ENCODE results near the gene DUS1L.

DUS1L gene

GRCh38 chr17:82076018-82076784 lies 10.6 kb upstream of the DUS1L start:
- DNase-seq: no peak

- no peak for DNase-seq
Measured at GRCh38 chr17:82073446-82073845, 7.8 kb upstream of the DUS1L start.

- no peak for DNase-seq
Measured at GRCh38 chr17:82072827-82073226, 7.2 kb upstream of the DUS1L start.

GRCh38 chr17:82070611-82071010 lies 5.0 kb upstream of the DUS1L start:
- DNase-seq: no peak

- no peak for DNase-seq
Measured at GRCh38 chr17:82065193-82065637, 389 bp downstream of the DUS1L start.

- peak; percentile 39 for DNase-seq
Measured at GRCh38 chr17:82064433-82065192, 991 bp downstream of the DUS1L start.

GRCh38 chr17:82063424-82064415 lies 1.9 kb downstream of the DUS1L start:
- DNase-seq: no peak

- DNase-seq: no peak
Measured at GRCh38 chr17:82062984-82063368, 2.6 kb downstream of the DUS1L start.

- DNase-seq: no peak
Measured at GRCh38 chr17:82062076-82062983, 3.3 kb downstream of the DUS1L start.

GRCh38 chr17:82061047-82061925 lies 4.3 kb downstream of the DUS1L start:
- no peak for DNase-seq

GRCh38 chr17:82060614-82061013 lies 5.0 kb downstream of the DUS1L start:
- no peak for DNase-seq

- no peak for DNase-seq
Measured at GRCh38 chr17:82060001-82060380, 5.6 kb downstream of the DUS1L start.

- DNase-seq: no peak
Measured at GRCh38 chr17:82059272-82060000, 6.2 kb downstream of the DUS1L start.

GRCh38 chr17:82058855-82059249 lies 6.8 kb downstream of the DUS1L start:
- DNase-seq: no peak

GRCh38 chr17:82058230-82058854 lies 7.3 kb downstream of the DUS1L start:
- no peak for DNase-seq

- no peak for DNase-seq
Measured at GRCh38 chr17:82056729-82057621, 8.6 kb downstream of the DUS1L start.

- no peak for DNase-seq
Measured at GRCh38 chr17:82055965-82056728, 9.5 kb downstream of the DUS1L start.

All from NCI-H510A treated with DMSO at 0.1 percent for 48 hours (cell line).